ENCODE data around the gene TMEM37. TPM values are rescaled to one million over a fixed set of nuclear protein-coding genes. Genes with fewer than 3 reads are reported as not detected.

Gene TMEM37
- total RNA-seq, 2 donors from 2014 or later = 1.7 to 6.8 TPM

DNA sequence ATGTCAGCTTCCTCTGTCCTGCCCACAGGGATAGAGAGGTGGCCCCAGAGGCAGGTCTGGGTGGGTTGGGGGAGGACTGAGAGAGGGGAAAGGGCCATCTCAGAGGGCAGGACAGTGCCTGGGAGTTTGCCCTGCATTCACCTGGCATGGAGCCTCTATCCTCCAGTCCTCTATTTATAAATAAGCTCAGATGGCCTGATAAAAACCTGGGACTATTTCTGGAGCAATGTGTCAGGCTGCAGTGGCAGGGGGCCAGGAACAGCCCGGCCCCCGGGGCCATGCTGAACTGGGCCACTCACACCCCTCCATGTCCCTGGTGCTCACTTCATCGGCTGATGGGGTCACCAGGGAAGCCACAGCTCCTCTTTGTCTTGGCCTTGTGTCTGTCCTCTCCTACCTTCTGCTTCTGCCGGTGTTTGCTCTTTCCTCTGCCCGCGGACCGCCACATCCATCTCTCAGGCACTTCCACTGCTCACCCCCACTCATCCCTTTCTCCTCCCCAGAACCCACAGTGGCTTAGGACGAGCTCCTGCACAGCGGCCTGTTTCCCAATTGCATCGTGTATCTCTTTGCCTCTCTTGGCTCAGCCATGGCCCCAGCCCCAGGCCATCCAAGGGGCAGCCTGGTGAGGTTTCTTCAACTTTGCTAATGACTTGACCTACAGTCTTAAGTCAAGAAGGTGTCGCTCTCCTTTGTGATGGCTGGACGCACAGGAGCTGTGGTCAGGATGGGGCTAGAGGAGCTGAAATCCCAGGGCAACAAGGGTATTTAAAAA, 53.9 kb downstream of the TMEM37 start:
- Histone ChIP-seq H3K9me3 (no peaks in the 10 kb centered on the region), H3K36me3 (no peaks in the 10 kb centered on the region), H3K27ac (no peak overlapping the region), H3K4me1 (replicated peaks) (no peaks in the 10 kb centered on the region), H3K4me3 (no peak overlapping the region), H3K27me3 (replicated peaks; ENCODE audit: insufficient read depth) (no peaks in the 10 kb centered on the region)
- no peak for DNase-seq (ENCODE audit: low spot score)
- WGBS = 72% methylated on average over 12 of the region's 12 CpGs
- TF ChIP-seq POLR2AphosphoS5 (IDR thresholded peaks at IDR 0.05) = no peak
- TF ChIP-seq, protein P1, sequence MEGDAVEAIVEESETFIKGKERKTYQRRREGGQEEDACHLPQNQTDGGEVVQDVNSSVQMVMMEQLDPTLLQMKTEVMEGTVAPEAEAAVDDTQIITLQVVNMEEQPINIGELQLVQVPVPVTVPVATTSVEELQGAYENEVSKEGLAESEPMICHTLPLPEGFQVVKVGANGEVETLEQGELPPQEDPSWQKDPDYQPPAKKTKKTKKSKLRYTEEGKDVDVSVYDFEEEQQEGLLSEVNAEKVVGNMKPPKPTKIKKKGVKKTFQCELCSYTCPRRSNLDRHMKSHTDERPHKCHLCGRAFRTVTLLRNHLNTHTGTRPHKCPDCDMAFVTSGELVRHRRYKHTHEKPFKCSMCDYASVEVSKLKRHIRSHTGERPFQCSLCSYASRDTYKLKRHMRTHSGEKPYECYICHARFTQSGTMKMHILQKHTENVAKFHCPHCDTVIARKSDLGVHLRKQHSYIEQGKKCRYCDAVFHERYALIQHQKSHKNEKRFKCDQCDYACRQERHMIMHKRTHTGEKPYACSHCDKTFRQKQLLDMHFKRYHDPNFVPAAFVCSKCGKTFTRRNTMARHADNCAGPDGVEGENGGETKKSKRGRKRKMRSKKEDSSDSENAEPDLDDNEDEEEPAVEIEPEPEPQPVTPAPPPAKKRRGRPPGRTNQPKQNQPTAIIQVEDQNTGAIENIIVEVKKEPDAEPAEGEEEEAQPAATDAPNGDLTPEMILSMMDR (IDR thresholded peaks at IDR 0.05) = no peak
- no peak for TF ChIP-seq POLR2A (IDR thresholded peaks at IDR 0.05)
- intact Hi-C loops (cut with DNase I) = no loop called here

DNA sequence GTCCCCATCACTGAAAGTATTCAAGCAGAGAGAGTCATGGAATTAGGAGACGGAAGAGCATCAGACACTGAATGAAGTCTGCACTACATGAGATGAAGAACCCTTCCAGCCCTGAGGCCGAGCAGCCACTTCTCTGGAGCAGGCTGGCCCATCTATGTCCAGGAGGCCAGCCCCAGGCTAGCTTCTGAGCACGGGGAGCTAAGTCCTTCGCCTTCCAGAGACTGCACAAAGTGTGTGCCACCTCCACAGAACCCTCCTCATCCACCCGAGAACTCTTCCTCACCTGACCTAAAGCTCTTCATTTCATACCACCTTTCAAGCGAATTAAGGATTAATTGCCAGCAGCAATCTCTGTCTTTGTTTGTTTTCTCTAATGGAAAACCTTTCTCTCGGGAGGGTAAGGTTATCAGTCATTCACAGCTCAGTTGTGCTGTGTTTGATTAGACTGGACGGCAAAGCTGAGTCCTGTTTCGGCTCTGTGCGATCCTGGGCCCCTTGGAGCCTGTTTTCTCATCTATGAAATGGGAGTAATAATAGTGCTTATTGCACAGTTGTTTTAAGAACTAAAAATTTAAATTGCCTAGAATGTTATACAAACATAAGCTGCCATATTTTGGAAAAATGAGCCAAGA, 54.7 kb downstream of the TMEM37 start:
- Histone ChIP-seq H3K36me3 (no peaks in the 10 kb centered on the region), H3K4me1 (replicated peaks) (no peaks in the 10 kb centered on the region), H3K4me3 (no peak overlapping the region), H3K27me3 (replicated peaks; ENCODE audit: insufficient read depth) (no peaks in the 10 kb centered on the region), H3K27ac (no peak overlapping the region), H3K9me3 (no peaks in the 10 kb centered on the region)
- intact Hi-C loops (cut with DNase I) = no loop called here
- WGBS = 92% methylated on average over 10 of the region's 10 CpGs
- no peak for TF ChIP-seq POLR2AphosphoS5 (IDR thresholded peaks at IDR 0.05)
- TF ChIP-seq POLR2A (IDR thresholded peaks at IDR 0.05) = no peak
- TF ChIP-seq, protein P1 (IDR thresholded peaks at IDR 0.05) = no peak
- peak; percentile 0 for DNase-seq (ENCODE audit: low spot score)

DNA sequence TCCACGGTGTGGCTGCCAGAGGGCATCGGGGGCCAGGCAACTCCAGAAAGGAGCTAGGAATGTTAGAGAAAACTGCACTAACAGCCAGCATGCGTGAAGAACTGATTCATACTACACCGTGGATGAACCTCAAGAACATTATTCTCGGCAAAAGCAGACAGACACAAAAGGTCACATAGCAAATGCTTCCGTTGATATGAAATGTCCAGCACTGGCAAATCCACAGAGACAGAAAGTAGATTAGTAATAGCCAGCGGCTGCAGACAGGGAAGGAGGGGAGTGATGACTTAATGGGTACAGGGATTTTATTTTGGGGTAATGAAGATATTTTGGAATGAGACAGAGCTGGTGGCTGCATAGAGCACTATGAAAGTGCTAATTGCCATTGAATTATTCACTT, 55.2 kb downstream of the TMEM37 start:
- TF ChIP-seq POLR2AphosphoS5 (IDR thresholded peaks at IDR 0.05) (no peak), POLR2A (IDR thresholded peaks at IDR 0.05) (no peak)
- TF ChIP-seq, protein P1 (IDR thresholded peaks at IDR 0.05) = no peak
- Histone ChIP-seq H3K36me3 (no peaks in the 10 kb centered on the region), H3K4me3 (no peak overlapping the region), H3K9me3 (no peaks in the 10 kb centered on the region), H3K27me3 (replicated peaks; ENCODE audit: insufficient read depth) (no peaks in the 10 kb centered on the region), H3K27ac (no peak overlapping the region), H3K4me1 (replicated peaks) (peaks cover 2% of the 10 kb centered on the region)
- WGBS = 76% methylated on average over 6 of the region's 7 CpGs
- peak; percentile 2 for DNase-seq (ENCODE audit: low spot score)
- intact Hi-C loops (cut with DNase I) = no loop called here

DNA sequence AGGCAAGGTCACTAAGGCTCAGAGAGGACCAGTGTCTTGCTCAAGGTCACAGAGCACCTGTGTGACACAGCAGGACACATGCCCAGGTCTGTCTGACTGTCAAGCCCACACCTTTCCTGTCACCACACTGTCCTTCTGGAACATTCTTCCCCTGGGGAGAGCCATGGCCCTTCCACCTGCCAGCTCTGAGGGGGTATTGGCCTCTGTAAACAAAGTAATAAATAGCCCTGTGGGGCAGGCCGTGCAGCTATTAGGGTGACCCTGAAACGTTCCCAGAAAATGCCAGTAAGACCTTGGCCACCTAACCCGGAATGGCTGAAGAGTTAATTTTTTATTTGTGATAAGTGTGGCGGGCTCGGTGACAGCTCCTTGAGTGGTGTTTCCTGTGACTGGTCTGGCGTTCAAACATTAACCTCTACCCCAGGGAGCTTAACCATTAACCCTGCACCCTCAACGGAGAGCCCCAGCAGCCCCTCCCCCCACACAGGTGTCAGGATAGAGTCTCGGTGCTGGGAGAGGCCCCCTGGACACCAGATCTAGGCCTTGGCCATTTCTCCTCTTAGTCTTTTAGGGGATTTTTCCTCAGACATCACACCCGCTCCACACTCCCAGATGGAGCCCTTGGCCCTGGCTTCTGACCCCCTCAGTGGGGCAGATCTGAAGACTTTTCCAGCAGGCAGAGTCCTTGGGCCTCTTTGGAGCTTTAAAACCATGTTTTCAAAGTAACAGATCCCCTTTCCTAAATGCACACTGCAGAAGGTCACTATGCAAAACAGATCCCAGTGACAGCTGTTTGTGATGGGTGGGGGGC, 56.0 kb downstream of the TMEM37 start:
- no peak overlapping the region for H3K27ac ChIP-seq
- H3K36me3 ChIP-seq = no peaks in the 10 kb centered on the region
- no peak for DNase-seq (ENCODE audit: low spot score)
- no peak overlapping the region for H3K4me3 ChIP-seq
- no peaks in the 10 kb centered on the region for H3K27me3 ChIP-seq (replicated peaks; ENCODE audit: insufficient read depth)
- intact Hi-C loops (cut with DNase I) = no loop called here
- TF ChIP-seq, protein P1 (IDR thresholded peaks at IDR 0.05) = no peak
- TF ChIP-seq POLR2AphosphoS5 (IDR thresholded peaks at IDR 0.05) (no peak), POLR2A (IDR thresholded peaks at IDR 0.05) (no peak)
- H3K9me3 ChIP-seq = no peaks in the 10 kb centered on the region
- peaks cover 3% of the 10 kb centered on the region for H3K4me1 ChIP-seq (replicated peaks)
- WGBS = 61% methylated on average over 9 of the region's 9 CpGs

Other genes with a start within 250 kb of the TMEM37 start
- 10 to 100 TPM; 15.3 to 25.1 TPM for gene STEAP3, start 208.0 kb upstream of the TMEM37 start, total RNA-seq
- gene C2orf76, start 65.0 kb upstream of the TMEM37 start, total RNA-seq = 10 to 100 TPM; 15.8 to 16.2 TPM
- 100 to 1,000 TPM; 145 to 324 TPM for gene DBI, start 64.9 kb upstream of the TMEM37 start, total RNA-seq
- not detected for gene SCTR, start 92.6 kb downstream of the TMEM37 start, total RNA-seq
- 10 to 100 TPM in 1 of 2 donors, not detected in 1; 18.3 TPM for gene CFAP221, start 112.6 kb downstream of the TMEM37 start, total RNA-seq
- gene TMEM177, start 247.3 kb downstream of the TMEM37 start, total RNA-seq = 10 to 100 TPM; 17.6 to 24.6 TPM